ENCODE results near the gene WDR73.

- TF ChIP-seq CTCF (IDR thresholded peaks at IDR 0.05) (no peak), POLR2A (IDR thresholded peaks at IDR 0.05) (no peak)
These were observed 49.1 kb downstream of the WDR73 start for GRCh38 chr15:84604826-84605553.

Measured in Peyer's patch (tissue), 4 donors.